NCI-H146 (cell line): Measurements from ENCODE around the gene MRPL42.
"Not testable (repeated sequence)": the region's sequence is repeated elsewhere in the genome, so short reads cannot be mapped to it uniquely, and the experiment has no call there.

Experiments used
- DNase-seq: peaks from one replicate; lab custom pipeline; 2025; lab: John Stamatoyannopoulos, UW

MRPL42 gene

DNA sequence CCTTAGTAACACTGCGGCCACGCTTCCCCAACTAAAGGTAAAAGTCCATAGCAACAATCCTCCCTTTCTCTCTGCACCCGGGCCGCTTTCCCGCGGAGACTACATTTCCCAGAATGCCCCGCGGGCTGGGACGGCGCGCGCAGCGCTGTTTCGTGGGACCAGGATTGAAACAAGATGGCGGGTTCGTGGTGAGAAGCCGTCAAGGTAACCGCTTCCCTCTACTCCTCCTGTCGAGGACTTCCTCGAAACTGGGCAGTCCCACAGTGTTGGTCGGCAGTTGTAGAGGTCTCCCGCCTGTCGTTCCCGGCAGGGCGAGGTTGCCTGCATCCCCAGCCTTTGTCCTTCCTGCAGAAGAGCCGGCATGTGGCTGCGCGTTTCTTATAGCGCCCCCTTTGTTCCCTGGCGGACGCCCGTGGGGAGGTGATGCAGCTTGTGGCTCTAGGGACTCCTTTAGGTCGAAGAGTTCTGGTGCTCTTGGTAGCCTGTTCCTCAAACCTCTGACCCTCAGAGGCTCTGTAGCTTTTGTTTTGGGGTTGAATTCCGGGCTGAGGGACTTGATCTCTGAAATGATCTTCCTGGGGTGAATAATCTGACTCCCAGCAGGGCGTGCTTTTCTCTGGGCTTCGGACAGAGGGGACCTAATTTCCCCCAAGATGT, at the start of gene MRPL42:
TSS of gene MRPL42 (plus strand) at position 164 of the 657 bp plus-strand sequence. CDS start 1,772 bp downstream, outside the sequence.
- peak; percentile 88 for DNase-seq

DNA sequence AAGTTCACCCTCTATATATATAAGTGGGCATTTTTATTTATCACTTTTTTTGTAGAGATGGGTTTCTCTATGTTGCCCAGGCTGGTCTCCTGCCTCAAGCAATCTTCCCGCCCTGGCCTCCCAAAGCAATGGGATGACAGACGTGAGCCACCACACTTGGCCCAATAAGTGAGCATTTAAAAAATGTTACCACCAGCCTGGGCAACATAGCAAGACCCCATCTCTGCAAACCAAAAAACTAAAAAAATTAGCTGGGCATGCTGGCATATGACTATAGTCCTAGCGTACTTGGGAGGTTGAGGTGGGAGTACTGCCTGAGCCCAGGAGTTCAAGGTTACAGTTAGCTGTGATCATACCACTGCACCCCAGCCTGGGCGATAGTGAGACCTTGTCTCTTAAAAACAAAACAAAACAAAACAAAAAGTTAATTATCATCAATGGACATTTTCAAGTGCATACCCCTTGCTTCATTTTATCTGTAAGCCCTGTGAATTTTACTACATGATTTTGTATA, 49.3 kb upstream of the MRPL42 start:
- no peak for DNase-seq

DNA sequence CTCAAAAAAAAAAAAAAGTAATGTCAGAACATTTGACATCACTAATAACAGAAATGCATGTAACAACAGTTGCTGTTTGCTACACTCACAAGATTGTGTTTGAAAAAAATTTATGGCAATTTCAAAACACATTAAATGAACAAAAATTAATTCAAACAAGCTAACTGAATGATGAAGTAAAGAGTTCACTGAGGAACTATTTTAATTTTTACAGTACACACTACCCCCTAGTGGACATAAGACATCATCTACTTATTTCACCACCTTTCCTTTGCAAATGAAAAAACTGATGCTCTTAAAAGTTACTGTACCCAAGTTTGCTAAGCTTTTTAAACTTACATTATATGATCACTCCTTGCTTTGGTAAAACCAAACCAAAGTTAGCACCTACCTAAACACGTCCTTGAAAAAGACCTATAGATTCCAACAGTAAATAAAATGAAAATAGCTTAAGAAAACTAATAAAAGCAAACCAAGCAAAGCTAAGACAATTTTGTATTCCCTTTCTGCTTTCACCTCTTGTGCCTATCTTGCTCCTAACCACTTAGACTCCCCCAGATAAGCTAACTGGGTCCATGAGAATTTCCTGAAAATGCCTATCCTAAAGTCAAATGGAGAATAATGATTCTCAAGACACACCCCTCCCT, 47.8 kb upstream of the MRPL42 start:
- DNase-seq: peak; percentile 35

DNA sequence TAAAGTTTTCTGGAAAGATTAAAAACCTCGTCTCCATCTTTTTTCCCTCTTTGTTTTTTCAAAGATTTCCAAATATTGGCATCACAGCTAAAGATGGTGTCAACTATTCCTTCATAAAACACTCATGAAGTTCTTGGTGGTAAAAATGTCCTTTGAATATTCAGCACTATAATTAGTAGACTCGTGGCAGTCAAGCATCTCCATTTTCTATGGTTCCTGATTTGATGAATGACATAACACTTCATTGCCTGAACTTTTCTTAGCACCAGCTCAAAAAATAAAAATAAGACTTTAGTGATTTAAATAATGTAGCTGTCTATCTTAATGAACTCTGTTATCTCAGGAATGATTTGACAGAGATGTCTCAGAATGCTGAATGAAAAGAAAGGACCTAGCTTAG, 45.3 kb upstream of the MRPL42 start:
- DNase-seq: no peak

DNA sequence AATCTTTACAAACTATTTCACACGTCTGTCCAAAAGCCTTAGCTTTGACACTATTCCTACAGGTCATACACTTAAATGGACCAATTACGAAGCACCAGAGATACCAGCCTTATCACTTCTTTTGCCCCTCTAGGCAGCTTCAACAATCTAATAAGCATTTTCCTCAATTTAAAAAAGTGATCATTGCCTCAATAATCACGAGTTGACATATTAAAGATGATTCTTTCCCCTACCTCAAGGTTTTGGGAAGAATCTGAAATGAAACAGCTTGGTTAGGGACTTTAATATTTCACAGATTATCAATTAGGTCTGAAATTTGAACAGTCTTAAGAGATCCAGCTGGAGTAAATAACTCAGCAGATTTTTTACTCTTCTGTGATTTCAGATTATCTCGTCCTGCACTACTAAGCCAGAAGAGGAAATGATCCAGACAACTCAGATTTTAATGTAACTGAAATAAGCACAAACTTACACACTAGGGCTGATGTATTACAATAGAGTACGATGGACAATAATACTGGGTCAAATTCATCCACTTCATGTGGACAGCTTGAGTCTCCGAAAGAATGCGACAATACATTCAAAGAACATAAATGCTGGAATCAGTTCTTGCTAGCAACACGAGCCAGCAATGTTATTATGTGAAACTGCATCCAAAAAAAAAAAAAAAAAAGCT, 41.4 kb upstream of the MRPL42 start:
- DNase-seq: no peak

DNA sequence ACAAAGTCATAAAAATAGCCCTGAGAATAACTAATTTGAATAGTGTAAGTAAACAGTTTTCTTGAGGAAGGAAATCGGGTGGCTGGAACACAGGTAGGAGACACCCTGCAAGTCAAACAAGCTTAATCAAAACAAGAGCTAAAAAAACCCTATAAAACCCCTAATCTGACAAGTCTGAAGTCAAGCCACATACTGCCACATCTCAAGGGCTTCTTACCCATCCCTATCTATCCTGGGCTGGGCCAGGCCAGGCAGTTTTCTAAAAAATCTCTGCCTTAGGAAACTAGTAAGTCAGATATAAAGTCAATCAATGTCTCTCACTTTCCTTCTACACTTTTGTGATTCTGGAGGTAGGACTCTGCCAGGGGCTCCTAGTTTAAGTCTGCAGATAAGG, 40.9 kb upstream of the MRPL42 start:
- DNase-seq: no peak

DNA sequence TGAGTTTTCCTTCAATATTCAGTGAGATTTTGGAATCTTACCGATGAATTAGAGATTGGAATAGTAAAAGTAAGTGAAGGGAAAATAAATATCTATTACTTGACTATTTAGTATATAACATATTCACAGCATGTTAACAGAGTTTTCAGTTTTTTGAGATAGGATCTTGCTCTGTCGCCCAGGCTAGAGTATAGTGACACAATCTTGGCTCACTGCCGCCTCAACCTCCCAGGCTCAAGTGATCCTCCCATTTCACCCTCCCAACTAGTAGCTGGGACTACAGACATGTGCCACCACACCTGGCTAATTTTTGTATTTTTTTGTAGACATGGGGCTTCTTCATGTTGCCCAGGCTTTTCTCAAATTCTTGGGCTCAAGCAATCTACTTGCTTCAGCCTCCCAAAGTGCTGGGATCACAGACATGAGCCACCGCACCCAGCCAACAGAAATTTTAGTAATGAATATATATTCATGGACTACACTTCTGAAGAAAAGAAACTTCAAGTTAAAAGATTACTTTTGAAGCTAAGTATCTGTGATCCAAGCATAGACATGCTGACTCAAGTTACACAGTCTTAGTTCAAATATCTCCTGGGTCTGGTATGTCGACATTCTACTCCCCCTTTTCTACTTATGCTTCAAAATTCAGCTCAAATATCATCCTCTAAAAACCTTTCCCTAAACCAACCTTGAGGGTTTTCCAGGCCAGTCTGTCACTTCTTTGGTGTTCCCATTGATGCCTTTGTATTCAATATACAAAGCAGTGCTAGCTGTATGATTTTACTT, 39.3 kb upstream of the MRPL42 start:
- no peak for DNase-seq

DNA sequence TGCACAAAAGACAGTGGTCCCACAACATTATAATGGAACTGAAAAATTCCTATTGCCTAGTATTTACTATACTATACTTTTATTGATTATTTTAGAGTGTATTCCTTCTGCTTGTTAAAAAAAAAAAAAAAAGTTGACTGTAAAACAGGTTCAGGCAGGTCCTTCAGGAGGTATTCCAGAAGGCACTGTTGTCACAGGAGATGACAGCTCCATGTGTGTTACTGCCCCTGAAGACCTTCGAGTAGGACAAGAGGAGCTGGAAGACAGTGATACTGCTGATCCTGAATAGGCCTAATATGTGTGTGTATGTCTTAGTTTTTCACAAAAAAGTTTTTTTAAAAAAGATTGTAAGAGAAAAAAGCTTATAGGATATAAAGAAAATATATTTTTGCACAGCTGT, 37.9 kb upstream of the MRPL42 start:
- no peak for DNase-seq

DNA sequence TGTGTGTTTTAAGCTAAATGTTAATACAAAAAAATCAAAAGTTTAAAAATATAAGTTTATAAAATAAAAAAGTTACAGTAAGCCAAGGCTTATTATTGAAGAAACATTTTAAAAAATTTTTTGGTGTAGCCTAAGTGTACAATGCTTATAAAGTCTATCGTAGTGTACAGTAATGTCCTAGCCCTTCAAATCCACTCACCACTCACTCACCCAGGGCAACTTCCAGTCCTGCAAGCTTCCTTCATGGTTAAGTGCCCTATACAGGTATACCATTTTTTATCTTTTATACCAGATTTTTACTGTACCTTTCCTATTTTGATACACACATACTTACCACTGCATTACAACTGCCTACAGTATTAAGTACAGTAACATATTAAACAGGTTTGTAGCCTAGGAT, 37.5 kb upstream of the MRPL42 start:
- DNase-seq: no peak

DNA sequence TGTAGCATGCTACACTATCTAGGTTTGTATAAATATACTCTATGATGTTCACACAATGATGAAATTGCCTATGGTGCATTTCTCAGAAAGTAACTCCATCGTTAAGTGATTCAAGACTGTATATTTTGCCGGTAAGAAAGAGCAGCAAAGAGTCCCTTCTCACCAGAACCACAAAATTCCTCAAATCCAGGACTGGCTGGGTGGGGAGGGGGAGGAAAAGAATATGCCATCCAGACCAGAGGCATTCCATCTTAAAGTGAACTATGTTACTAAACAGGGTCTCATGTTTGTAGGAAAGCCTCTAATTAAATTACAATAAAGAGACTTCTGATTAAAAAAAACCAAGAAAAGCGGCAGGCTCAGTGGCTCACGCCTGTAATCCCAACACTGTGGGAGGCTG, 37.0 kb upstream of the MRPL42 start:
- no peak for DNase-seq

DNA sequence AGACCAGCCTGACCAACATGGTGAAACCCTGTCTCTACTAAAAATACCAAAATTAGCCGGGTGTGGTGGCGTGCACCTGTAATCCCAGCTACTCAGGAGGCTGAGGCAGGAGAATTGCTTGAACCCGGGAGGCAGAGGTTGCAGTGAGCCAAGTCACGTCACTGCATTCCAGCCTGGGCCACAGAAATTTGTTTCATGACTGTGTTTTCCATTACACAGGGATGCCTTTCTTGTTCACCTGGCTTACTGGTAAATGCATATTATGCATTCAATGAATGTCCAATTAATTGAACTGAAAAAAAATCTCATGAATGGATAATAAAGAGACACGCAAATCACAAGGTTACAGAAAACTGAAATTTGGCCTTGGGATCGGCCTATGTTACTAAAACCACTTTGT, 35.3 kb upstream of the MRPL42 start:
- DNase-seq: not testable (repeated sequence)

DNA sequence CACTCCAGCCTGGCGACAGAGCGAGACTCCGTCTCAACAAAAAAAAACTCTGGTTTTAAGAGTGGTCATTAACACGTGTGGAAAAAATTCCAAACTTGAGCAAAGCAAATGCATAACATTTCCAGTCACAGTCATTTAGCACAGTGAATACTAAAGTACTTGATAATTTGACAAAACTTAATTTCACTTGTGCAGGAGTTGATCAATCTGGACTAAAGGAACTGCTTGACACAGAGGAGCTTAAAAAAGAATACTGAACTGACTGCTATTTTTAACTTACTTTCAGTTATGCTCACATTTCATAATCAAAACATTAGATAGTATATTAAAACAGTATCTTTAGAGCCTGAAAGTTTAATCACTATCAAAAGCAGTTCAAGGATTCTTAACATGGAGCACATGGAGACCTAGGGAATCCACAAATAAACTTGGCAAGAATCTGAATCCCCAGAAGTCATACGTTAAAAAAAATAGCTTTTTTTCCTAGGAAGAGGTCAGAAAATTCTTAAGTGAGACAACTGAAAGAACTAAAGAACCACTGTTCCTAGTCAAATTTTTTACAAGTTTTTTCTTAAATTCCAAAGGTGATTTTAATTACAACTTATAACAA, 33.0 kb upstream of the MRPL42 start:
- no peak for DNase-seq

DNA sequence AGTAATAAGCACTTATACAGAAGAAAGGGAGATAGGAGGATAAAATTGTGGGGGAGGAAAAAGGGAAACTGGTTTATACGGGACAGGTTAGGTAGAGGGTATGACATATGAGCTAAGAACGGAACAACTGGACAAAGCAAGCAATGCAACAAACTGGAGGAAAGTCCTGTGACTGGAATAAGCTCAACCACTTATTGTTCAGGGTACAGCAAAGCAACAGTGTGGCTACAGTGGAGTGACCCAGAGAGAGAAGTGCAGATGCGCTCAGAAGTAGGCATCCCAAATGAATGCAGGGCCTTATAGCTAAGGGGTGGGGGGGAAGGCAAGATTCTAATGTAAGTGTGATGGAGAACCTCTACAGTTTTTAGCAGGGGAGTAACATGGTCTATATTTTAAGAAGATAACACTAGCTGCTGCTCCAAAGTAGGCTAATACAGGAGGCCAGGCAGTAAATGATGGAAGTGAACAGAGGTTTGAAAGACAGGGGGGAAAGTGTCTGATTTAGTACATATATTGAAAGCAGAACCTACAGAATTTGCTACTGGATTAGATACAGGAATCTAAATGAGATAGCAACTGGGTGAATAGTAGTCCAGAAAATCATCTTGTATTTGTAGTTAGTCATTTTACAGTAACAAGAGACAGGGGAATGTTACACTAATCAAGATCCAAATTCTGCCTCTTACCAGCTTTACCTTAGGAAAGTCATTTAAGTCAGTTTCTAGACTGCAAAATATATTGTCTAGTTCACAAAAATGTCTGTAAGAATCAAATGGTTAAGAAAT, 28.9 kb upstream of the MRPL42 start:
- DNase-seq: no peak

DNA sequence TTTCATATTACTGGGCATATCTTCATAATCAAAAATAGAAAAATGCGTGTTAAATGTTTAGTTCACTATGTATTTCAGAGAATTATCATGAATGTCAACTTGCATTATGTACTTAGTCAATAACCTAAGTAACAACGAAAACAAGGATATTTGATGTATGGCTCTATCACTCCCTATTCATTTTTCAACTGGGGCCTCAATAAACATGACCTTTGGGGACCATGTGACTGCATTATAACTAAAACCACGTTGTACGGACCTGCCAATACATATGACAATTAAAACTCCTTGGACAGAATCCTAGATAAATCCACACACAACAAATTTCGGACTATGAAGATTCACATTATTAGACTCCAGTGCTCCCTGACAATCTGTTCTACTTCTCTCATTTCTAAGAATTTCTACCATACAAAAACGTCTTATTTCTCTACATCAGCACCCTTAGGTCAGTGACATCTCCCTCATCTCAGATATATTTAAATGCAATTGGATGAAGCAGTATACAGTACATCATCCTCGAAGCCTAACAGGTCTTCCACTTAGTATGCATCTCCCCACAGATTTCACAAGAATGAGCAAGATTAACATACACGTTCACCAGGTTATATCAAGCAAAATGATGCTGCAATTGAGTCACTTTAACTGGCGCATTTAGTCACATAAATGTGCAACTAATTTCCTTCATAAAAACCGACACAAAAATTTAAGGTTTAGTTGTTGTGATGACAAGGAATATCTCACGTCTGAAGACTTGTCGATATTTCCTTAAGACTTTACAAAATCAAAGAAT, 27.1 kb upstream of the MRPL42 start:
- DNase-seq: no peak

DNA sequence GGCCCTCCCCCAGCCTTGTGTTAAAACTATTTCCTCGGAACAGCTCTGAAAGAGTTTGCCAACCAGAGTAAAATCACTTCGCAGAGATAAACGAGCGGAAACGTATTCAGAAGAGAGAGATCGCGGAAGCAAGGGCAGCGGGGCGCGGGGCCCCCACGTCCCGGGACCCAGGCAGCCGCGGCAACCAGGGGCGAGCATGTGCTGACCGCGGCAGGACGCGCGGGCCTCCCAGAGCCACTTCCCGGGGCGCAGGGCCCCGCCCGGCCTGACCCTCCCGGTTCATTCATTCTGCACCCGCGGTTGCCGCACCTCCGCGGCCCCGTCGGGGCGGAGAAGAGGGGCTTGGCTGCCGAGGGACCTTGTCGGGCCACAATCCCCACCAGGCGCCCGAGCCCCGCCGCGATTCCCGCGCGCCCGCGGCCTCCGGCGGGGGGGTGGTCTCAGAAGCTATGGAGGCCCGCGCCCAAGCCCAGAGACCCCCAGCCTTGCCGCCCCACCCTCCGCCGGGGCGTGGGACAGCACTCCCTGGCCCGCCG, 26.2 kb upstream of the MRPL42 start:
- peak; percentile 35 for DNase-seq

DNA sequence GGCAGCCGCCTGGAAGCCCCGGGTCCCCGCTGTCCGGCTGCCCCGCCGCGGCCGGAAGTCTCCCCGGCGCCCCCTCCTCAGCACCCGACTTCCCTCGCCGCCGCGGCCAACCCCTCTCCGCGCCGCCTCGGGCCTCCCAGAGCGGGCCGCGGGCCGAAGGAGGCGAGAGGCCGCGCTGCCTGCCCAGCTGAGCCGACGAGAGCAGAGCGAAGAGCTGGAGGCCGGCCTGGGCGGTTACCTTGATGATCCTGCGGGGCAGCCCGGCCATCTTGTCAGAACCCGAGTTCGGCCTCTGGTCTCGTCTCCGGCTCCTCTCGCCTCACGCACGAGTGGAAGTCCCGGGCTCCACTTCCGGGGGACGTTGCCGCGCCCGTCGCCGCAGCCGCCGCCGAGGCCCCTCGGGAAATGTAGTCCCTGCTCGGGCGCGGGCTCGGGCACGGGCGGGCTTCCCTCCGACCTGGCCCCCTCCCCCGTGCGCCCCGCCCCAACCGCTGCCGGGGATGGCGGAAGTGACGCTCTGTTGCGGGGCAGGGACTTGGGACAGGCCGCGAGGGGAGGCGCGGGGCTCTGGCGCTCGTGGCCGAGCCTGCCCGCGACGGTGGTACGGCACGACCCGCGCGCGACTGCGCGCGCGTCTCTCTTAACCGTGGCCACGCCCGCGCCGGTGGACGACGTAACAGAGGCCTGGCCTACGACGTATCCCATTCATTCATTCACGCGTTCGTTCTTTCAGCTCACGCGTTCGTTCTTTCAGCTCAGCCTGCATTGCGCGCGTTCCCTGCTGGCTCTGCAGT, 25.5 kb upstream of the MRPL42 start, which contains the start of gene UBE2N:
TSS of gene UBE2N (minus strand) at position 331 of the 794 bp plus-strand sequence. CDS start at position 268, 63 bp downstream.
- peak; percentile 96 for DNase-seq

DNA sequence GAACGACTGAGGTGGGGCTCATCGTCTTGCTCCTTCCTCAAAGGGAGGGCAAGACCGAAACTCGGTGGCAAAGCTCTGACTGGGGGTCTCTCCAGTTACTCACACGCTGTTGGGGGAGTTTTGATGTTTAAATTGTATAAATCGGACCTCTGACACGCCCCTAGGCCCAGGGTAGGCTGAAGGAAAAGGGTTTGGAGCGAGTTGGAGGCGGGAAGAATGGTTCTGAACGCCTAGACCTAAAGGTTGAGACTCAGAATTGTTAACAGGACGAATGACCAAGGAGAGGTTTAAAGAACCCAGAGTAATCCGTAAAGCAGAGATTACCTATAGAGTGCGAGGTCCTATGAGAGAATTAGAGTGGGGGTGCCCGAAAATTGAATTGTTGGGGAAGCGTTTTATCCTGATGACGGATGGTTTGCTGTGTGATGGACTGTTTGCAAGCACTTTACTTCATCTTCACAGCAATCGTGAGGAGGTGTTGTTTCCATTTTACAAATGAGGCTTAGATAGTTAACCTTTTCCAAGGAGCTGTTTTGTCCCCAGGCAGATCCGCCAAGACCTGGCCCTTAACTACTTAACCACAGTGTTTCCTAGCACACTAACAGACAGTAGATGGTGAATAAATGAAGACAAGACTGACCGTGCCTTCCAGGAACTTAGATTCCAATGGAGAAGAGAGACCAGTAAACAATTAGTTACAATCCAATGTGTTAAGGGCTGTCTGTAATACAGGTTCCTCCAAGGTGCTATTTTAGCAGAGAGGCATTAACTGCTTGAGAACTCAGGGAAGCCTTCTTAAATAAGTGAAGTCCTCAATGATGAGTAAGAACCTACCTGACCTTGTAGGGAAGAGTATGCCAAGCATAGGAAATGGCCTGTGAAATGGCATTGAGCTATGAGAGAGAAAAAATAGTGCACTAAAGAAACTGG, 24.6 kb upstream of the MRPL42 start:
- DNase-seq: peak; percentile 59

DNA sequence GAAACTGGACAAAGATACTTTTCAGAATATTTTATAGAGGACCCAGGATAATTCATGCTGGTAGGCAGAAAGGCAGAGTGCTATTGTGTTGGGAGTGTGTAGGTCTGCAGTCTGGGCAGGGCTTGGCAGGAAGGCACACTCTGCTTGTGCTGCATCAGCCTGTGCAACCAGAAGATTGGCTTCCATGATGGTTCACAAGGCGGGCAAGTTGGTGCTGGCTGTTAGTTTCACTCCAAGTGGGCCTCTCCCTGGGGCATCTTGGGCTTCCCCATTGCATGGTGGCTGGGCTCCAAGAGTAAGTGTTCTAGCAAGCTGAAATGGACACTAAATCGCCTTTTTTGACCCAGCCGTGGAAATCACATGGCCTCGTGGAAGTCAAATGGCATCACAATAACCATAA, 23.7 kb upstream of the MRPL42 start:
- no peak for DNase-seq
